ENCODE data around the gene CLMP. TPM values are rescaled to one million over a fixed set of nuclear protein-coding genes. Genes with fewer than 3 reads are reported as not detected.

Gene CLMP
- total RNA-seq, 1 experiment from 2014 or later = 3.2 TPM

GRCh38 chr11:123035831-123036230, 159.2 kb downstream of the CLMP start:
- ChIA-PET RAD21 (ENCODE audit: low non-redundant PET in 1 of 2, low total read pairs in 2 of 2, uncharacterized antibody in 2 of 2, unreplicated experiment in 2 of 2) (no interaction called here), CTCF (interaction anchor here (1.6 kb wide), 1 partner anchor 15 kb away, joined by 4 read pairs; no protein-coding TSS in a partner anchor), POLR2A (no interaction called here)
- no peaks in the 10 kb centered on the region for H3K36me3 ChIP-seq (ENCODE audit: control insufficient read depth in 1 of 2, insufficient read depth in 2 of 2, low read length in 2 of 2)
- no peak overlapping the region for H3K4me2 ChIP-seq (ENCODE audit: low read length)
- H3K9me2 ChIP-seq (ENCODE audit: insufficient read depth) = no peaks in the 10 kb centered on the region
- ATAC-seq (no peak), DNase-seq (ENCODE audit: low read depth, low spot score) (no peak)
- H3K79me2 ChIP-seq (ENCODE audit: insufficient read depth, low read length) = no peaks in the 10 kb centered on the region
- H3K27me3 ChIP-seq (ENCODE audit: insufficient read depth, low read length) = no peaks in the 10 kb centered on the region
- no peak overlapping the region for H3K4me3 ChIP-seq (replicated peaks in 1 of 2; ENCODE audit: low read depth in 1 of 2, low read length in 2 of 2)
- H3K9ac ChIP-seq (ENCODE audit: low read length) = no peak overlapping the region
- no peaks in the 10 kb centered on the region for H3K4me1 ChIP-seq (ENCODE audit: control insufficient read depth in 1 of 2, insufficient read depth in 2 of 2, low read length in 2 of 2)
- no TSS peak for BruUV-seq (replicated peaks)
- H4K20me1 ChIP-seq (ENCODE audit: insufficient read depth) = no peaks in the 10 kb centered on the region
- no peak overlapping the region for H3K27ac ChIP-seq (ENCODE audit: low read depth, low read length)
- TF ChIP-seq RAD21 (IDR thresholded peaks at IDR 0.05; ENCODE audit: low read depth) (no peak), MAX (IDR thresholded peaks at IDR 0.05) (no peak), SIN3A (IDR thresholded peaks at IDR 0.05; ENCODE audit: low read depth) (no peak), EZH2phosphoT487 (IDR thresholded peaks at IDR 0.05; ENCODE audit: borderline replicate concordance) (no peak), ELF1 (IDR thresholded peaks at IDR 0.05; ENCODE audit: borderline replicate concordance, low read depth) (no peak), POLR2AphosphoS5 (IDR thresholded peaks at IDR 0.05; ENCODE audit: low read depth, low read length) (no peak), YY1 (IDR thresholded peaks at IDR 0.05; ENCODE audit: extremely low read depth, insufficient replicate concordance, low read depth, low read length) (no peak), EGR1 (IDR thresholded peaks at IDR 0.05; ENCODE audit: low read depth) (no peak), SRF (IDR thresholded peaks at IDR 0.05; ENCODE audit: low read depth) (no peak)
- H3K9me3 ChIP-seq (ENCODE audit: control insufficient read depth in 1 of 2, insufficient read depth in 1 of 2, low read depth in 1 of 2, low read length in 2 of 2) = no peaks in the 10 kb centered on the region
- intact Hi-C loops (cut with micrococcal nuclease) = no loop called here
- no peak overlapping the region for H2AFZ ChIP-seq (ENCODE audit: low read depth, low read length, poor library complexity, severe bottlenecking)

GRCh38 chr11:123034597-123034996, 160.5 kb downstream of the CLMP start:
- H3K79me2 ChIP-seq (ENCODE audit: insufficient read depth, low read length) = no peaks in the 10 kb centered on the region
- no peak overlapping the region for H3K9ac ChIP-seq (ENCODE audit: low read length)
- no peaks in the 10 kb centered on the region for H3K9me2 ChIP-seq (ENCODE audit: insufficient read depth)
- intact Hi-C loops (cut with micrococcal nuclease) = no loop called here
- no peak overlapping the region for H3K4me3 ChIP-seq (replicated peaks in 1 of 2; ENCODE audit: low read depth in 1 of 2, low read length in 2 of 2)
- no peaks in the 10 kb centered on the region for H3K9me3 ChIP-seq (ENCODE audit: control insufficient read depth in 1 of 2, insufficient read depth in 1 of 2, low read depth in 1 of 2, low read length in 2 of 2)
- ATAC-seq (no peak), DNase-seq (ENCODE audit: low read depth, low spot score) (no peak)
- no peak overlapping the region for H2AFZ ChIP-seq (ENCODE audit: low read depth, low read length, poor library complexity, severe bottlenecking)
- ChIA-PET RAD21 (ENCODE audit: low non-redundant PET in 1 of 2, low total read pairs in 2 of 2, uncharacterized antibody in 2 of 2, unreplicated experiment in 2 of 2) (no interaction called here), CTCF (interaction anchor here (0.9 to 1.4 kb wide), 2 partner anchors 12 to 14 kb away, joined by 3 to 4 read pairs; no protein-coding TSS in a partner anchor), POLR2A (interaction anchor here (1.0 kb wide), 1 partner anchor 20 kb away, joined by 3 read pairs; no protein-coding TSS in a partner anchor)
- no TSS peak for BruUV-seq (replicated peaks)
- H3K36me3 ChIP-seq (ENCODE audit: control insufficient read depth in 1 of 2, insufficient read depth in 2 of 2, low read length in 2 of 2) = no peaks in the 10 kb centered on the region
- H3K27ac ChIP-seq (ENCODE audit: low read depth, low read length) = no peak overlapping the region
- H3K4me1 ChIP-seq (ENCODE audit: control insufficient read depth in 1 of 2, insufficient read depth in 2 of 2, low read length in 2 of 2) = no peaks in the 10 kb centered on the region
- H4K20me1 ChIP-seq (ENCODE audit: insufficient read depth) = no peaks in the 10 kb centered on the region
- H3K27me3 ChIP-seq (ENCODE audit: insufficient read depth, low read length) = no peaks in the 10 kb centered on the region
- no peak overlapping the region for H3K4me2 ChIP-seq (ENCODE audit: low read length)
- no peak for TF ChIP-seq ZBTB33 (IDR thresholded peaks at IDR 0.05; ENCODE audit: extremely low read depth, insufficient replicate concordance, low read length)
- no peak for TF ChIP-seq YY1 (IDR thresholded peaks at IDR 0.05; ENCODE audit: extremely low read depth, insufficient replicate concordance, low read depth, low read length)
- TF ChIP-seq CTCF (IDR thresholded peaks at IDR 0.05 in 2 of 3, conservative IDR thresholded peaks at IDR 0.05 in 1 of 3; ENCODE audit: borderline replicate concordance in 1 of 3, insufficient read depth in 1 of 3, low read depth in 2 of 3, low read length in 2 of 3) = no peak
- no peak for TF ChIP-seq POLR2AphosphoS5 (IDR thresholded peaks at IDR 0.05; ENCODE audit: low read depth, low read length)
- TF ChIP-seq CBX3 (IDR thresholded peaks at IDR 0.05; ENCODE audit: low read depth) = no peak
- TF ChIP-seq ELF1 (IDR thresholded peaks at IDR 0.05; ENCODE audit: borderline replicate concordance, low read depth) = no peak

Data from HCT116 (cell line).